Left lung (tissue), 10 donors: ENCODE results near the gene PHF1. TPM values are rescaled to one million over a fixed set of nuclear protein-coding genes. Genes with fewer than 3 reads are reported as not detected.

Source experiments
- ATAC-seq: fragments of 200-7000 bp; cut with Tn5 transposase; one replicate; pipeline ENCODE4 v1.9.1; 2020; ENCODE audit warnings: moderate library complexity
- DNase-seq, 4 donors: peaks; one replicate each; pipeline ENCODE4 v3.0.0-alpha.2; 2013 to 2020
- H3K27ac ChIP-seq, 2 donors: fragments of 200-600 bp; sonication (generic) in 1 of 2; one replicate each; pipeline versions ENCODE4 v1.5.0 to v1.8.0; 2020 to 2021
- H3K27me3 ChIP-seq, 2 donors: fragments of 200-600 bp; sonication (generic) in 1 of 2; one replicate each; pipeline versions ENCODE4 v1.5.0 to v1.8.0; 2020 to 2021
- H3K36me3 ChIP-seq, 2 donors: fragments of 200-600 bp; sonication (generic) in 1 of 2; one replicate each; pipeline versions ENCODE4 v1.5.0 to v1.8.0; 2020 to 2021
- H3K4me1 ChIP-seq, 2 donors: fragments of 200-600 bp; one replicate each; pipeline ENCODE4 v1.8.0; 2021
- H3K4me3 ChIP-seq, 2 donors: fragments of 200-600 bp; sonication (generic) in 1 of 2; one replicate each; pipeline versions ENCODE4 v1.5.0 to v1.8.0; 2020 to 2021; ENCODE audit warnings: mild to moderate bottlenecking in 1 of 2
- H3K9me3 ChIP-seq, 2 donors: fragments of 200-600 bp; sonication (generic) in 1 of 2; one replicate each; pipeline versions ENCODE4 v1.5.0 to v1.8.0; 2020 to 2021
- intact Hi-C, 2 donors: fragments of 100-400 bp; cut with DNase I; formaldehyde crosslinking; loops; one replicate each; pipeline versions ENCODE4 v1.11.2 to v1.14.2; 2022
- microRNA-seq, 2 donors: library from miRNA; unstranded; fragments of <30 nt; microRNA quantifications; one replicate each; pipeline ENCODE4, GENCODE V29; 2019
- polyA plus RNA-seq, 6 donors: library from polyadenylated mRNA; unstranded; fragments of 120-200 nt; gene quantifications; one replicate each; pipeline ENCODE4 v1.2.1, GENCODE V29; 2013; ENCODE audit not compliant: insufficient read length in 6 of 6
- total RNA-seq, 2 donors: library from RNA; stranded (reverse); fragmentation: NEBNext Ultra II Directional; extraction: Animal tissue kit (Norgen Biotek cat#: 25700); gene quantifications; one replicate each; pipeline ENCODE4 v1.2.1, GENCODE V29; 2021
- TF ChIP-seq, protein P1 (sequence below), 2 donors: fragments of 200-600 bp; sonication (generic) in 1 of 2; IDR thresholded peaks; one replicate each; pipeline versions ENCODE4 v1.5.0 to v1.8.0; 2021; ENCODE audit warnings: antibody characterized with exemption in 2 of 2
- donor health status: DM: no; HTN: yes; CAD: no.
- donor health status: DM: no; HTN: no; CAD: no.

Gene PHF1
- total and polyA plus RNA-seq, 8 donors: 43.4 to 91.9 (median 68.4) TPM

DNA sequence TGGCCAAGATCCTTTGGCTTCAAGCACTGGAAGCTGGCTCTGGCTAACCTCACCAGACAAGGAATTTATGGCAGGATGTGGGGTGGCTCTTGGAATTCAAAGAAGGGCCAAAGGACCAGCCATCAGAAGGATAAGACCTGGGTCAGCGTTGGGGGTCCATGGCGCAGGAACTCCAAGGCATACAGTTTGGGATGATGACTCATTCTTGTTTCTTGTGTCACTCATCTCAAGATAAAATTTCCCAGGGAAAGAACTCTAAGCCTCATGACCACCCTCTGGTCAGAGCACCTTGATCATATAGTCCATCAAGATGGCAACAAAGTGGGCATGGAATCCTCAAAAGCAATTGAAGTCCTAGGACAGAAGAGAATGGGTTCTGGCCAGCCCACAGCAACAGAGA lies 48.4 kb downstream of the PHF1 start:
- Histone ChIP-seq H3K27ac (no peak overlapping the region), H3K4me3 (no peak overlapping the region), H3K36me3 (peaks cover 0 to 13% of the 10 kb centered on the region in 2 donors), H3K9me3 (no peaks in the 10 kb centered on the region), H3K27me3 (no peaks in the 10 kb centered on the region), H3K4me1 (peaks cover 6 to 14% of the 10 kb centered on the region in 2 donors)
- ATAC-seq (no peak), DNase-seq (no peak)
- intact Hi-C loops: no loop called here
- TF ChIP-seq, protein P1, sequence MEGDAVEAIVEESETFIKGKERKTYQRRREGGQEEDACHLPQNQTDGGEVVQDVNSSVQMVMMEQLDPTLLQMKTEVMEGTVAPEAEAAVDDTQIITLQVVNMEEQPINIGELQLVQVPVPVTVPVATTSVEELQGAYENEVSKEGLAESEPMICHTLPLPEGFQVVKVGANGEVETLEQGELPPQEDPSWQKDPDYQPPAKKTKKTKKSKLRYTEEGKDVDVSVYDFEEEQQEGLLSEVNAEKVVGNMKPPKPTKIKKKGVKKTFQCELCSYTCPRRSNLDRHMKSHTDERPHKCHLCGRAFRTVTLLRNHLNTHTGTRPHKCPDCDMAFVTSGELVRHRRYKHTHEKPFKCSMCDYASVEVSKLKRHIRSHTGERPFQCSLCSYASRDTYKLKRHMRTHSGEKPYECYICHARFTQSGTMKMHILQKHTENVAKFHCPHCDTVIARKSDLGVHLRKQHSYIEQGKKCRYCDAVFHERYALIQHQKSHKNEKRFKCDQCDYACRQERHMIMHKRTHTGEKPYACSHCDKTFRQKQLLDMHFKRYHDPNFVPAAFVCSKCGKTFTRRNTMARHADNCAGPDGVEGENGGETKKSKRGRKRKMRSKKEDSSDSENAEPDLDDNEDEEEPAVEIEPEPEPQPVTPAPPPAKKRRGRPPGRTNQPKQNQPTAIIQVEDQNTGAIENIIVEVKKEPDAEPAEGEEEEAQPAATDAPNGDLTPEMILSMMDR (IDR thresholded peaks at IDR 0.05): no peak

Small RNA genes within 50 kb of the gene (microRNA-seq; reads per million reads assigned to microRNA genes)
- 0 reads per million in 2 donors for gene MIR5004

Other genes with a start within 250 kb of the PHF1 start
- under 1 TPM; 0.45 to 0.87 TPM for gene COL11A2, start 218.5 kb upstream of the PHF1 start, total RNA-seq
- gene COL11A2, start 218.5 kb upstream of the PHF1 start, polyA plus RNA-seq: 1 to 10 TPM; 2.6 to 9.5 (median 4.1) TPM
- gene RXRB, start 210.3 kb upstream of the PHF1 start, total RNA-seq: 10 to 100 TPM; 35.4 to 37.1 TPM
- 10 to 100 TPM; 55.1 to 76.2 (median 62.9) TPM for gene RXRB, start 210.3 kb upstream of the PHF1 start, polyA plus RNA-seq
- gene SLC39A7, start 210.1 kb upstream of the PHF1 start, total RNA-seq: 100 to 1,000 TPM; 131 to 149 TPM
- 100 to 1,000 TPM in 2 of 6 donors, 10 to 100 TPM in 4; 71.9 to 103 (median 98.8) TPM for gene SLC39A7, start 210.1 kb upstream of the PHF1 start, polyA plus RNA-seq
- 10 to 100 TPM; 13.5 to 14.0 TPM for gene HSD17B8, start 206.4 kb upstream of the PHF1 start, total RNA-seq
- 10 to 100 TPM; 15.9 to 27.0 (median 22.4) TPM for gene HSD17B8, start 206.4 kb upstream of the PHF1 start, polyA plus RNA-seq
- 10 to 100 TPM; 37.4 to 41.4 TPM for gene RING1, start 202.5 kb upstream of the PHF1 start, total RNA-seq
- 10 to 100 TPM; 53.7 to 70.6 (median 59.9) TPM for gene RING1, start 202.5 kb upstream of the PHF1 start, polyA plus RNA-seq
- 10 to 100 TPM; 46.2 to 54.2 TPM for gene VPS52, start 139.1 kb upstream of the PHF1 start, total RNA-seq
- gene VPS52, start 139.1 kb upstream of the PHF1 start, polyA plus RNA-seq: 10 to 100 TPM; 75.7 to 92.5 (median 86.3) TPM
- gene RPS18, start 138.9 kb upstream of the PHF1 start, total RNA-seq: 1,000 to 10,000 TPM; 1,881 to 1,887 TPM
- 1,000 to 10,000 TPM; 3,694 to 4,273 (median 4,148) TPM for gene RPS18, start 138.9 kb upstream of the PHF1 start, polyA plus RNA-seq
- 10 to 100 TPM; 12.7 to 12.9 TPM for gene B3GALT4, start 133.9 kb upstream of the PHF1 start, total RNA-seq
- gene B3GALT4, start 133.9 kb upstream of the PHF1 start, polyA plus RNA-seq: 1 to 10 TPM; 3.5 to 5.0 (median 4.1) TPM
- gene WDR46, start 121.8 kb upstream of the PHF1 start, total RNA-seq: 10 to 100 TPM; 26.6 to 42.0 TPM
- 10 to 100 TPM; 59.7 to 89.8 (median 65.8) TPM for gene WDR46, start 121.8 kb upstream of the PHF1 start, polyA plus RNA-seq
- 10 to 100 TPM; 37.7 to 43.0 TPM for gene PFDN6, start 121.4 kb upstream of the PHF1 start, total RNA-seq
- gene PFDN6, start 121.4 kb upstream of the PHF1 start, polyA plus RNA-seq: 10 to 100 TPM; 50.4 to 55.3 (median 51.2) TPM
- 10 to 100 TPM; 83.3 to 94.6 TPM for gene RGL2, start 112.1 kb upstream of the PHF1 start, total RNA-seq
- 100 to 1,000 TPM; 133 to 157 (median 140) TPM for gene RGL2, start 112.1 kb upstream of the PHF1 start, polyA plus RNA-seq
- gene TAPBP, start 96.9 kb upstream of the PHF1 start, total RNA-seq: 100 to 1,000 TPM; 227 to 243 TPM
- 10 to 100 TPM; 41.5 to 60.2 (median 45.1) TPM for gene TAPBP, start 96.9 kb upstream of the PHF1 start, polyA plus RNA-seq
- 10 to 100 TPM; 17.3 to 22.6 TPM for gene ZBTB22, start 93.3 kb upstream of the PHF1 start, total RNA-seq
- 10 to 100 TPM; 21.8 to 29.3 (median 25.5) TPM for gene ZBTB22, start 93.3 kb upstream of the PHF1 start, polyA plus RNA-seq
- gene DAXX, start 88.1 kb upstream of the PHF1 start, total RNA-seq: 10 to 100 TPM; 33.6 to 42.0 TPM
- 10 to 100 TPM; 44.8 to 62.5 (median 54.2) TPM for gene DAXX, start 88.1 kb upstream of the PHF1 start, polyA plus RNA-seq
- gene KIFC1, start 19.2 kb upstream of the PHF1 start, total RNA-seq: 1 to 10 TPM; 5.8 to 9.9 TPM
- gene KIFC1, start 19.2 kb upstream of the PHF1 start, polyA plus RNA-seq: 10 to 100 TPM; 30.7 to 73.6 (median 42.4) TPM
- gene CUTA, start 7.1 kb downstream of the PHF1 start, total RNA-seq: 100 to 1,000 TPM; 144 to 175 TPM
- 100 to 1,000 TPM; 165 to 189 (median 177) TPM for gene CUTA, start 7.1 kb downstream of the PHF1 start, polyA plus RNA-seq
- 10 to 100 TPM; 18.1 to 18.5 TPM for gene SYNGAP1, start 9.1 kb downstream of the PHF1 start, total RNA-seq
- gene SYNGAP1, start 9.1 kb downstream of the PHF1 start, polyA plus RNA-seq: 10 to 100 TPM; 42.8 to 51.2 (median 45.8) TPM
- 1 to 10 TPM; 5.8 to 9.8 TPM for gene ZBTB9, start 43.6 kb downstream of the PHF1 start, total RNA-seq
- 10 to 100 TPM in 4 of 6 donors, 1 to 10 TPM in 2; 9.4 to 13.6 (median 11.2) TPM for gene ZBTB9, start 43.6 kb downstream of the PHF1 start, polyA plus RNA-seq
- gene BAK1, start 169.3 kb downstream of the PHF1 start, total RNA-seq: 10 to 100 TPM; 26.5 to 27.0 TPM
- 10 to 100 TPM; 13.1 to 19.3 (median 17.9) TPM for gene BAK1, start 169.3 kb downstream of the PHF1 start, polyA plus RNA-seq
- 100 to 1,000 TPM; 107 to 147 TPM for gene ITPR3, start 210.3 kb downstream of the PHF1 start, total RNA-seq
- 10 to 100 TPM; 70.8 to 99.0 (median 90.0) TPM for gene ITPR3, start 210.3 kb downstream of the PHF1 start, polyA plus RNA-seq